GM23338 (cell line): ENCODE data around the gene ERC2. TPM values are rescaled to one million over a fixed set of nuclear protein-coding genes. Genes with fewer than 3 reads are reported as not detected.

ENCODE experiments used
- CREB1 ChIP-seq: fragments of 250-450 bp; sonication (Bioruptor Pico); IDR thresholded peaks from 2 replicates; pipeline ENCODE4 v1.5.0; 2020; ENCODE audit warnings: low read depth, mild to moderate bottlenecking, moderate library complexity
- CTCF ChIP-seq, 2 experiments: fragments of 200-600 bp in 1 of 2; sonication (generic) in 1 of 2; conservative IDR thresholded peaks; 2 replicates each; pipeline versions ENCODE4 v1.5.1 to v1.6.1; 2016 to 2017; ENCODE audit warnings: antibody characterized with exemption in 2 of 2, low read depth in 2 of 2, mild to moderate bottlenecking in 2 of 2, moderate library complexity in 1 of 2
- EZH2 ChIP-seq: fragments of 200-600 bp; sonication (generic); IDR thresholded peaks from one replicate; pipeline ENCODE4 v1.8.0; 2017; ENCODE audit warnings: antibody characterized with exemption, mild to moderate bottlenecking, low read depth; ENCODE audit not compliant: unreplicated experiment
- JUNB ChIP-seq: IDR thresholded peaks from one replicate; pipeline ENCODE4 v1.6.1; 2016; ENCODE audit warnings: antibody characterized with exemption; ENCODE audit not compliant: unreplicated experiment
- NANOG ChIP-seq: IDR thresholded peaks from 2 replicates; pipeline ENCODE4 v1.6.1; 2016; ENCODE audit warnings: antibody characterized with exemption, borderline replicate concordance
- POLR2AphosphoS5 ChIP-seq: IDR thresholded peaks from 2 replicates; pipeline ENCODE4 v1.6.1; 2016; ENCODE audit warnings: antibody characterized with exemption, low read depth
- ZNF114 ChIP-seq: fragments of 250-450 bp; sonication (Bioruptor Pico); IDR thresholded peaks from 2 replicates; pipeline ENCODE4 v1.5.0; 2020; ENCODE audit warnings: mild to moderate bottlenecking, moderate library complexity
- ZNF331 ChIP-seq: fragments of 250-450 bp; sonication (Bioruptor Pico); IDR thresholded peaks from 2 replicates; pipeline ENCODE4 v1.5.0; 2020; ENCODE audit warnings: low read depth, mild to moderate bottlenecking, moderate library complexity
- ZNF462 ChIP-seq: fragments of 250-450 bp; sonication (Bioruptor Pico); IDR thresholded peaks from 2 replicates; pipeline ENCODE4 v1.5.0; 2020; ENCODE audit warnings: mild to moderate bottlenecking, moderate library complexity
- polyA plus RNA-seq: library from polyadenylated mRNA; unstranded; fragments of >200 nt; fragmentation: Nextera tagmentation; extraction: Ambion mirVana; gene quantifications from 2 replicates; pipeline ENCODE4 v1.2.1, GENCODE V29; 2016
- total RNA-seq: library from RNA; depleted of rRNA; stranded (reverse); fragments of >200 nt; shearing (Covaris generic); gene quantifications from 2 replicates; pipeline ENCODE4 v1.2.3, GENCODE V29; 2014

ERC2 gene
- total and polyA plus RNA-seq, 2 experiments from 2014 or later: 11.8 to 13.7 TPM

- TF ChIP-seq ZNF462 (CRISPR knock-in tag): no peak
- TF ChIP-seq CREB1: no peak
- TF ChIP-seq NANOG: no peak
- no peak for TF ChIP-seq ZNF331
- no peak for TF ChIP-seq CTCF (conservative IDR thresholded peaks at IDR 0.05; ENCODE audit: low read depth in 2 of 2)
- no peak for TF ChIP-seq EZH2
- TF ChIP-seq ZNF114 (CRISPR knock-in tag): no peak
- TF ChIP-seq POLR2AphosphoS5: no peak
- TF ChIP-seq JUNB: no peak
These were observed 258.1 kb downstream of the ERC2 start (continued) for GRCh38 chr3:56209982-56210751.
